Fibroblast of mammary gland (primary cell): ENCODE measurements around the gene NCOR1.

Experiments
- DNase-seq: peaks from one replicate; pipeline ENCODE4 v3.0.0-alpha.2; 2010; ENCODE audit warnings: low read depth
- H3K4me3 ChIP-seq: 2 replicates; pipeline ENCODE4 v1.5.1; 2011; ENCODE audit warnings: low read depth, mild to moderate bottlenecking, low read length, moderate library complexity; ENCODE audit not compliant: control insufficient read depth
- CTCF ChIP-seq: conservative IDR thresholded peaks from 2 replicates; pipeline ENCODE4 v1.5.1; 2011; ENCODE audit warnings: low read depth, low read length, inconsistent platforms; ENCODE audit not compliant: control insufficient read depth, insufficient read depth

Gene NCOR1

GRCh38 chr17:16037636-16038035, 177.7 kb downstream of the NCOR1 start:
- DNase-seq: peak; percentile 23

DNA sequence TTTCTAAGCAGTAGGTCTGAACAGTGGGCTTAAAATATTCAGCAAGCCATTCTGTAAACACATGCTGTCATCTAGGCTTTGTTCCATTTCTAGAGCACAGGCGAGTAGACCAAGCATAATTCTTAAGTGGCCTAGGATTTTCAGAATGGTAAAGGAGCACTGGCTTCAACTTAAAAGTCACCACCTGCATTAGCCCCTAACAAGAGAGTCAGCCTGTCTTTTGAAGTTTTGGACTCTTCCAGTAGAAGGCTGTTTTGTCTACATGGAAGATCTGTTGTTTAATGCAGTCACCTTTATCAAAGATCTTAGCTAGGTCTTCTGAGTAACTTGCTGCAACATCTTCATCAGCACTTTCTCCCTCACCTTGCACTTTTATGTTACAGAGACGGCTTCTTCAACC, 179.1 kb downstream of the NCOR1 start:
- no peak for TF ChIP-seq CTCF
- no peak overlapping the region for H3K4me3 ChIP-seq
- DNase-seq: no peak

More at GRCh38 chr17:16037636-16038035, 177.7 kb downstream of the NCOR1 start:
- H3K4me3 ChIP-seq: no peak overlapping the region
- no peak for TF ChIP-seq CTCF

GRCh38 chr17:16033729-16034349, 181.5 kb downstream of the NCOR1 start:
- TF ChIP-seq CTCF: no peak
- no peak for DNase-seq
- no peak overlapping the region for H3K4me3 ChIP-seq

- no peak for TF ChIP-seq CTCF
- H3K4me3 ChIP-seq: no peak overlapping the region
- DNase-seq: peak; percentile 94
These were observed 187.4 kb downstream of the NCOR1 start for GRCh38 chr17:16027708-16028584.

DNA sequence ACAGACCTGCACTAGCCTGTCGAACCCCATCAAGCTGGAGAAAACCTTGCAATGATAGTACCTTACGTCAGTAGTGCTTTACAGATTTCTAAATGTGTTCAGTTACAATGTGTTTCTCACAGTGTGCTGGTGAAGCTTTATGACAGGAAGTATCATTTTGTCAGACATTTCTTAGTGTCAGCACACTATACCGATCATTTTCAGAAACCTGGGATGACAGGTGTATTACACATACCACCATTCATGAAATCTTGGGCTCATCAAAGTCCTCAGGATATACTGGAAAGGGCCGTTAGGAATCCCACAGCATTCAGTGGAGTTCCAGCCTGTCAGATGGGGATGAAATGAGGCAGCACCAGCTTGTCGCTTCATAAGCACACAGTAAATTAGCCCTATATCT, 188.4 kb downstream of the NCOR1 start:
- H3K4me3 ChIP-seq: no peak overlapping the region
- no peak for DNase-seq
- TF ChIP-seq CTCF: no peak

GRCh38 chr17:16025202-16025601, 190.1 kb downstream of the NCOR1 start:
- TF ChIP-seq CTCF: no peak
- no peak overlapping the region for H3K4me3 ChIP-seq
- DNase-seq: no peak
